Measurements from ENCODE around the gene FZD10. TPM values are rescaled to one million over a fixed set of nuclear protein-coding genes. Genes with fewer than 3 reads are reported as not detected.

FZD10 gene
- total RNA-seq, 2 experiments from 2014 or later: not detected

GRCh38 chr12:130127532-130127911 is 34.7 kb upstream of the FZD10 start:
- H3K9me3 Mint-ChIP-seq: peaks cover 3% of the 10 kb centered on the region
- H3K36me3 Mint-ChIP-seq: no peaks in the 10 kb centered on the region
- no peak overlapping the region for H3K4me3 Mint-ChIP-seq
- DNase-seq: no peak
- peaks cover under 1% of the 10 kb centered on the region for H3K27me3 Mint-ChIP-seq
- no peaks in the 10 kb centered on the region for H3K4me1 Mint-ChIP-seq
- H3K27ac Mint-ChIP-seq: no peak overlapping the region

- Mint-ChIP-seq H3K9me3 (peaks cover 3% of the 10 kb centered on the region), H3K36me3 (no peaks in the 10 kb centered on the region), H3K27ac (no peak overlapping the region), H3K27me3 (peaks cover 4% of the 10 kb centered on the region), H3K4me1 (no peaks in the 10 kb centered on the region), H3K4me3 (no peak overlapping the region)
- no peak for DNase-seq
Measured at GRCh38 chr12:130127912-130128789, 34.1 kb upstream of the FZD10 start.

DNA sequence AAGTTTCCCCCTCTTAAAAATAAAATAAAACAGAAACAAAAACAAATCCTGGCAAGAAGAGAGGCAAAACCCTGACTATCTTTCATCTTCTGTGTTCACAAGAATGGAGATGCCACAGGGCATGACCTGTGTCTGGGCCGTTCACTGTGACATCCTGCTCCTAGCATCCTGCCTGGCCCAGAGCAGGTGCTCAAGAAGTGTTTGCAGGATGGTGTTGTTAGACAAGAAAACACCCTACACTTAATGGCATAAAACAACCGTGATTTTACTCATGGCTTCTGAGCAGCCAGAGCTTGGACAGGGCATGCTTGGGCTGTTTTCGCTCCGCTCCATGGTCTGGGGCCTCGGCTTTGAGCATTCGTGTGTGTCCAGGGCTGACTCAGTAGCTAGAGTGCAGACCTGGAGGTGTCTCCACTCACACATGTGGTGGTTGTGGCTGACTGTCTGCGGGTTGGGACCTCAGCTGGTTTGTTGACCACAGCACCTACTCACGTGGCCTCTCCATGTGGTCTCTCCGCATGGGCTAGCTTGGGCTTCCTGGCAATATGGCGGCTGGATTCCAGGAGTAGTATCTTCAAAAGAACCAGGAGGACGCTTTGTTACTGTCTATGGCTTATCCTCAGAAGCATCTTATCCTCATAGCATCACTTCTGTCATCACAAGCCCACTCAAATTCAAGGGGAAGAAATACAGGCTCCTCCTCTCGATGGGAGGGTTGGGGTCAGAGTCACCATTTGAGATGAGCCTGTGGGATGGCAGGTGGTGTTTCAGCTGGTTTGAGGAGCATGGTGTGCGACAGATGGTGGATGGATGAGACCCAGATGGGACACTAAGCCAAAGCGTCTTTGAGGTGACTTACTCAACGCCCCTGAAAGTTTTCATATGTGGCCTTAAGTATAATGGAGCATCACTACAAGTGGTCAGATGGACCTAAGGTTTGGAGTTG is 33.2 kb upstream of the FZD10 start:
- H3K9me3 Mint-ChIP-seq: peaks cover 3% of the 10 kb centered on the region

GRCh38 chr12:130130346-130130745 is 31.9 kb upstream of the FZD10 start:
- Mint-ChIP-seq H3K9me3 (peaks cover 3% of the 10 kb centered on the region), H3K4me3 (no peak overlapping the region), H3K4me1 (no peaks in the 10 kb centered on the region), H3K36me3 (no peaks in the 10 kb centered on the region), H3K27ac (no peak overlapping the region), H3K27me3 (peaks cover 4% of the 10 kb centered on the region)
- no peak for DNase-seq

More for the DNA sequence above, 33.2 kb upstream of the FZD10 start:
- Mint-ChIP-seq H3K4me1 (no peaks in the 10 kb centered on the region), H3K4me3 (no peak overlapping the region), H3K27ac (no peak overlapping the region), H3K27me3 (peaks cover 4% of the 10 kb centered on the region), H3K36me3 (no peaks in the 10 kb centered on the region)
- no peak for DNase-seq

DNA sequence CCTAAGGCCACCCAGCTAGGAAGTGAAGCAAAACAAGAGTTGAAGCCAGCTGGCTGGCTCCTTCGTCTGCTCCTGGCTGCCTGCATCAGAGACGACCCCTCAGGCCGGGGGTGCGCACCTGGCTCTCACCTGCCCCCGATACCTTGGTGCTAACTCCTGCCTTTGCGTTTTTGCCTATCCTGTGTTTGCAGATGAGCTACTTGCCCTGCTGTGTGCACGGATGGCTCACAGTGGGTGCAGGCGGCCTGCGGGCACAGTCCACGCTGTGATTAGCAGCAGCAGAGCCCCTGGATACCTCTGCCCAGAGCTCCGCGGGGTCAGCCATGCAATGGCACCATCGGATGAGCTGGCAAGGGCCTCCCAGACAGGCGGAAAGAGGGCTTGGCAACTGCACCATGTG is 31.2 kb upstream of the FZD10 start:
- peaks cover 4% of the 10 kb centered on the region for H3K27me3 Mint-ChIP-seq
- H3K9me3 Mint-ChIP-seq: peaks cover 3% of the 10 kb centered on the region
- no peaks in the 10 kb centered on the region for H3K4me1 Mint-ChIP-seq
- H3K4me3 Mint-ChIP-seq: no peak overlapping the region
- H3K27ac Mint-ChIP-seq: no peak overlapping the region
- no peak for DNase-seq
- no peaks in the 10 kb centered on the region for H3K36me3 Mint-ChIP-seq

GRCh38 chr12:130131801-130132200 is 30.5 kb upstream of the FZD10 start:
- no peaks in the 10 kb centered on the region for H3K4me1 Mint-ChIP-seq
- peaks cover 4% of the 10 kb centered on the region for H3K27me3 Mint-ChIP-seq
- H3K27ac Mint-ChIP-seq: no peak overlapping the region
- no peak for DNase-seq
- H3K36me3 Mint-ChIP-seq: no peaks in the 10 kb centered on the region
- no peak overlapping the region for H3K4me3 Mint-ChIP-seq
- peaks cover 3% of the 10 kb centered on the region for H3K9me3 Mint-ChIP-seq

GRCh38 chr12:130132831-130133511 is 29.3 kb upstream of the FZD10 start:
- Mint-ChIP-seq H3K9me3 (peaks cover 3% of the 10 kb centered on the region), H3K27me3 (peaks cover 9% of the 10 kb centered on the region), H3K36me3 (no peaks in the 10 kb centered on the region), H3K4me1 (no peaks in the 10 kb centered on the region), H3K4me3 (no peak overlapping the region), H3K27ac (no peak overlapping the region)
- DNase-seq: no peak

- DNase-seq: no peak
- H3K36me3 Mint-ChIP-seq: no peaks in the 10 kb centered on the region
- H3K27ac Mint-ChIP-seq: no peak overlapping the region
- no peaks in the 10 kb centered on the region for H3K4me1 Mint-ChIP-seq
- H3K4me3 Mint-ChIP-seq: no peak overlapping the region
- H3K9me3 Mint-ChIP-seq: peaks cover 3% of the 10 kb centered on the region
- H3K27me3 Mint-ChIP-seq: peaks cover 9% of the 10 kb centered on the region
Measured at GRCh38 chr12:130133851-130134562, 28.3 kb upstream of the FZD10 start.

DNA sequence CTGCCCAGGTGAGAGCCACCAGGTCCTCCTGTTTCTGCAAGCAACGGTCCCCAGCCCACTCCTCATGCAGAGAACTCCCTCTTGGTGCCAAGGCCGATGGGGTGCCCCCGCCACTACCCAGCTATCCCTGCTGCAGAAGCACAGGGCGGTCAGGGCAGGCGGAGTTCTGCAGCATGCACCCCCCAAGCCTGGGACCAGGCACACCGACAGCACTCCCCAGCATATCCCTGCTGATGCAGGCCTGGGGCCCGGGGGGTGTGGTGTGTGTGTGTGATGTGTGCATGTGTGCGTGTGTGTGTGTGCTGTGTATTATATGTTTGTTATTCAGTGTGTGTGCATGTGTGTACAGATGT is 27.7 kb upstream of the FZD10 start:
- Mint-ChIP-seq H3K4me3 (no peak overlapping the region), H3K27ac (no peak overlapping the region), H3K4me1 (no peaks in the 10 kb centered on the region), H3K27me3 (peaks cover 9% of the 10 kb centered on the region), H3K9me3 (no peaks in the 10 kb centered on the region), H3K36me3 (no peaks in the 10 kb centered on the region)
- DNase-seq: no peak

GRCh38 chr12:130136509-130137039 is 25.7 kb upstream of the FZD10 start:
- no peaks in the 10 kb centered on the region for H3K9me3 Mint-ChIP-seq
- no peaks in the 10 kb centered on the region for H3K36me3 Mint-ChIP-seq
- no peak overlapping the region for H3K4me3 Mint-ChIP-seq
- H3K27ac Mint-ChIP-seq: no peak overlapping the region
- H3K27me3 Mint-ChIP-seq: peaks cover 9% of the 10 kb centered on the region
- no peak for DNase-seq
- H3K4me1 Mint-ChIP-seq: no peaks in the 10 kb centered on the region

- H3K27me3 Mint-ChIP-seq: peaks cover 9% of the 10 kb centered on the region
Measured at GRCh38 chr12:130137040-130138018, 24.9 kb upstream of the FZD10 start.

GRCh38 chr12:130138478-130138877 is 23.8 kb upstream of the FZD10 start:
- Mint-ChIP-seq H3K9me3 (no peaks in the 10 kb centered on the region), H3K4me3 (no peak overlapping the region), H3K36me3 (no peaks in the 10 kb centered on the region), H3K4me1 (no peaks in the 10 kb centered on the region), H3K27me3 (peaks cover 11% of the 10 kb centered on the region), H3K27ac (no peak overlapping the region)
- DNase-seq: no peak

More at GRCh38 chr12:130137040-130138018, 24.9 kb upstream of the FZD10 start:
- Mint-ChIP-seq H3K4me1 (no peaks in the 10 kb centered on the region), H3K4me3 (no peak overlapping the region), H3K9me3 (no peaks in the 10 kb centered on the region), H3K36me3 (no peaks in the 10 kb centered on the region), H3K27ac (no peak overlapping the region)
- DNase-seq: no peak

DNA sequence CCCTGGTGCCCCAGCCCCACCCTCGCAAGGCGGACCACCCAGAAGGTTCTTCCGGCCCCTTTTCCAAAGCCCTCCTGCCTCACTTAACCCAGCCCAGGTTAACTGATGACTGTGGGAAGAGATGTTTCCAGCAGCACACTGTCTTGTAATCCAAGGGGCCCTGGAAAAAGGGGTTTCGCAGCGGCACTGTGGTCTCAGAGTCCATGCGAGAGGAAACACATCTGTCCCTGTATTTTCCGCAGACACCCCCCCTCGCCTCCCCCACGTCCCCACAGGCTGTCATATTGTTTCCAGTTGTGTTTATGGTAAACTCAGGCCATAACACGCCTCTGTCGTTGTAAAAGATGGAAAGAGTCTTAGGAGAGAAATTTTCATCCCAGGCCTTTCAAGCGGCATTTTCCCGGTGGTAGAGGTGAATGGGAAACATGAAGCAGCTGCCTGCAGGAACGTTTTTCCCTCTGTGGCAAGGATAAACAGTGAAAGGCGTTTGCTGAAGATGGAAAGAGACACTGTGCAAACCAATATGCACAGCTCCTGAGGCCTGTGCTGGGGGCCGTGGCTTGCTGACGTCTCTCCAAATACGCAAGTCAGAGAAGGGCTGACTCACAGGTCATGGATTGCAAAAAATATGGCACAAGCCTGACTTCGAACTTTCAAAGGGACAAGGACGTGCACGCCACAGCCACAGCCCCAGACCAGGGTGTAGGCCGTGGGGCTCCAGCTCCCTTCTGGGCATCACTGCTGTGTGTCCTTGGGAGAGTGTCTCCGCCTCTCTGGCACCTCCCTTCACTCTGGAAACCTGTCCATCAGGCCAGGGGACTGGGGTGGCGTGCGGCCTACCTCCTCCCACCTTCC is 22.5 kb upstream of the FZD10 start:
- no peak for DNase-seq
- H3K36me3 Mint-ChIP-seq: no peaks in the 10 kb centered on the region
- no peak overlapping the region for H3K4me3 Mint-ChIP-seq
- H3K9me3 Mint-ChIP-seq: no peaks in the 10 kb centered on the region
- H3K27ac Mint-ChIP-seq: no peak overlapping the region
- peaks cover 11% of the 10 kb centered on the region for H3K27me3 Mint-ChIP-seq
- no peaks in the 10 kb centered on the region for H3K4me1 Mint-ChIP-seq

Data from activated naive CD8-positive, alpha-beta T cell treated with anti-CD3 and anti-CD28 coated beads for 36 hours (primary cell).